HepG2 (cell line): ENCODE data around the gene PFKM.

Source experiments
- KDM1A ChIP-seq: IDR thresholded peaks from 2 replicates; pipeline ENCODE4 v1.6.1; 2016; ENCODE audit warnings: missing compliant biosample characterization
- KMT2B ChIP-seq: IDR thresholded peaks from 2 replicates; pipeline ENCODE4 v1.6.1; 2016; ENCODE audit warnings: missing genetic modification reagents, missing compliant biosample characterization
- SALL1 ChIP-seq: sonication (generic); formaldehyde crosslinking; IDR thresholded peaks from 2 replicates; pipeline ENCODE4 v1.8.0; 2022; ENCODE audit warnings: mild to moderate bottlenecking, missing genetic modification reagents
- TAF1 ChIP-seq: sonication (generic); formaldehyde crosslinking; IDR thresholded peaks from 2 replicates; pipeline ENCODE4 v1.4.0; 2020; ENCODE audit warnings: missing genetic modification reagents
- ZBTB33 ChIP-seq: sonication (generic); formaldehyde crosslinking; IDR thresholded peaks from 2 replicates; pipeline ENCODE4 v1.4.0; 2020; ENCODE audit warnings: missing genetic modification reagents
- ZSCAN22 ChIP-seq: sonication (generic); formaldehyde crosslinking; IDR thresholded peaks from 2 replicates; pipeline ENCODE4 v1.4.0; 2020; ENCODE audit warnings: mild to moderate bottlenecking, missing genetic modification reagents

GRCh38 chr12:48105321-48105866, 13.8 kb upstream of the PFKM start:
- TF ChIP-seq ZBTB33 (no peak), KDM1A (CRISPR knock-in tag) (no peak), ZSCAN22 (no peak), SALL1 (CRISPR knock-in tag) (no peak), TAF1 (CRISPR knock-in tag) (no peak), KMT2B (CRISPR knock-in tag) (no peak)
